ENCODE measurements around the gene HHATL.

HHATL gene

GRCh38 chr3:42664438-42664803, 38.2 kb downstream of the HHATL start:
- no peak overlapping the region for H3K27ac ChIP-seq
- TF ChIP-seq CTCF (conservative IDR thresholded peaks at IDR 0.05) (no peak), ZFX (IDR thresholded peaks at IDR 0.05) (no peak)

GRCh38 chr3:42663581-42664437, 38.8 kb downstream of the HHATL start:
- H3K27ac ChIP-seq: no peak overlapping the region
- TF ChIP-seq ZFX (IDR thresholded peaks at IDR 0.05) (no peak), CTCF (conservative IDR thresholded peaks at IDR 0.05) (no peak)

GRCh38 chr3:42662813-42663535, 39.6 kb downstream of the HHATL start:
- TF ChIP-seq ZFX (IDR thresholded peaks at IDR 0.05): no peak
- no peak for TF ChIP-seq CTCF (conservative IDR thresholded peaks at IDR 0.05)

GRCh38 chr3:42662037-42662812, 40.4 kb downstream of the HHATL start:
- TF ChIP-seq CTCF (conservative IDR thresholded peaks at IDR 0.05): no peak
- no peak for TF ChIP-seq ZFX (IDR thresholded peaks at IDR 0.05)

More at GRCh38 chr3:42662813-42663535, 39.6 kb downstream of the HHATL start:
- no peak overlapping the region for H3K27ac ChIP-seq

GRCh38 chr3:42661593-42662022, 41.0 kb downstream of the HHATL start:
- TF ChIP-seq ZFX (IDR thresholded peaks at IDR 0.05): no peak
- no peak for TF ChIP-seq CTCF (conservative IDR thresholded peaks at IDR 0.05)
- H3K27ac ChIP-seq: no peak overlapping the region

More at GRCh38 chr3:42662037-42662812, 40.4 kb downstream of the HHATL start:
- H3K27ac ChIP-seq: no peak overlapping the region

GRCh38 chr3:42660898-42661297, 41.7 kb downstream of the HHATL start:
- no peak for TF ChIP-seq ZFX (IDR thresholded peaks at IDR 0.05)
- no peak for TF ChIP-seq CTCF (conservative IDR thresholded peaks at IDR 0.05)
- no peak overlapping the region for H3K27ac ChIP-seq
